Thymus (tissue), 11 donors: ENCODE results near the gene THOP1. TPM values are rescaled to one million over a fixed set of nuclear protein-coding genes. Genes with fewer than 3 reads are reported as not detected.

Experiments used
- DNase-seq, 9 donors: peaks; one replicate each; pipeline ENCODE4 v3.0.0-alpha.2; 2013; ENCODE audit warnings: low spot score in 9 of 9, low read depth in 6 of 9, missing footprints in 1 of 9
- H3K27ac ChIP-seq, 2 donors: one replicate each; pipeline ENCODE4 v1.5.1; 2013; ENCODE audit warnings: control low read depth in 1 of 2, low read depth in 1 of 2, low read length in 1 of 2, mild to moderate bottlenecking in 1 of 2, moderate library complexity in 1 of 2
- H3K27me3 ChIP-seq, 2 donors: one replicate each; pipeline ENCODE4 v1.5.1; 2013; ENCODE audit warnings: low read length in 1 of 2; ENCODE audit not compliant: control insufficient read depth in 2 of 2, insufficient read depth in 1 of 2
- H3K36me3 ChIP-seq, 2 donors: one replicate each; pipeline ENCODE4 v1.5.1; 2013; ENCODE audit warnings: low read length in 1 of 2, mild to moderate bottlenecking in 1 of 2, moderate library complexity in 1 of 2; ENCODE audit not compliant: control insufficient read depth in 2 of 2, insufficient read depth in 2 of 2
- H3K4me1 ChIP-seq, 2 donors: one replicate each; pipeline ENCODE4 v1.5.1; 2013; ENCODE audit warnings: low read length in 2 of 2; ENCODE audit not compliant: control insufficient read depth in 2 of 2, insufficient read depth in 2 of 2
- H3K4me3 ChIP-seq, 2 donors: one replicate each; pipeline ENCODE4 v1.5.1; 2013; ENCODE audit warnings: low read length in 2 of 2, control low read depth in 1 of 2, mild to moderate bottlenecking in 1 of 2
- H3K9me3 ChIP-seq, 2 donors: one replicate each; pipeline ENCODE4 v1.5.1; 2013; ENCODE audit warnings: low read length in 1 of 2, mild to moderate bottlenecking in 1 of 2; ENCODE audit not compliant: control insufficient read depth in 2 of 2, insufficient read depth in 1 of 2
- WGBS: extraction: QIAGEN DNeasy Blood & Tissue Kit; methylation state at CpG from one replicate; pipeline ENCODE4 v1.1.7; 2013; 5-methylcytosine and 5-hydroxymethylcytosine counted together
- polyA plus RNA-seq: library from polyadenylated mRNA; stranded (reverse); fragments of 200-250 nt; gene quantifications from one replicate; pipeline ENCODE4 v1.2.3, GENCODE V29; 2013
- total RNA-seq: library from RNA; stranded (reverse); fragments of 120-200 nt; gene quantifications from one replicate; pipeline ENCODE4 v1.2.4, GENCODE V29; 2013
- donor health status: healthy.

Gene THOP1
- total and polyA plus RNA-seq, 2 donors = 62.7 to 93.9 TPM

DNA sequence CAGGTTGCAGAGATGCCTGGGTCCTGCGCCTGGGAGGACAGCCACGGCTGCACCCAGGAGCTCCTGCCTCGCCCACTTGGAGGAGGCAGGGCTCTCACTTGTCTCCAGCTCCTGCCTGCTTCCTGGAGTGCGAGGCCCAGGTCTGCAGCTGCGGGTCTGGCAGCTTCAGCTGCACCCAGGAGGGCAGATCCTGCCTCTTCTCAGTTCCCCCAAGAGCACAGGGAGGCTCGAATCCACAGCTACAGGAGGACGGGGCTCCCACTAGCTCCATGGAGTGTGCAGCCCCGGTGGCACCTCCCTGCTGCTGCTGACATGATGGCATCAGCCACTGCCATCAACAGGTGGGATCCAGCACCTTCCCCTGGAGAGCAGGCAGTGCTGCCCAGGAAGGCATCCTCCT is 38.8 kb downstream of the THOP1 start:
- no peaks in the 10 kb centered on the region for H3K27me3 ChIP-seq
- 82% methylated on average over 8 of the region's 8 CpGs for WGBS
- peaks cover 0 to 19% of the 10 kb centered on the region in 2 donors for H3K9me3 ChIP-seq
- no peak overlapping the region for H3K27ac ChIP-seq
- peaks cover 6 to 14% of the 10 kb centered on the region in 2 donors for H3K36me3 ChIP-seq
- peaks cover 2 to 6% of the 10 kb centered on the region in 2 donors for H3K4me1 ChIP-seq
- no peak for DNase-seq
- no peak overlapping the region for H3K4me3 ChIP-seq

DNA sequence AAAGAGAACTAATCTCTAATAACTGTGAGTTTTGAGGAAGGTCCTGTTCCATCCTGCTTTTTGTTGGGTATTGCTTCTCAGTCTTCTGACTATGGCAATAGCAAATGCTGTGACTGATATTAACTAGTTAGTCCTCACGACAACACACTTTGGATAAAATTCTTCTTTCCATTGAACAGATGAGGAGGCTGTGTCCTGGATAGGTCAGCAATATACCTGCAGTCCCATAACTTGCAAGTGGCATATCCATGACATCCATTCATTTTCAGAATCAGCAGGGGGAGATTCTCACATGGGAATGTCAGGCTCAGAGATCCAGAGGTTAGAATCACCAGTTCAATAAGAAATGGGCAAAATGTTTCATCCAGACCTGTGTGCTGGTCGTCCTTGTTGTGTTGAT is 41.7 kb downstream of the THOP1 start:
- peaks cover 0 to 33% of the 10 kb centered on the region in 2 donors for H3K9me3 ChIP-seq
- DNase-seq = no peak
- H3K36me3 ChIP-seq = peaks cover 6 to 14% of the 10 kb centered on the region in 2 donors
- H3K4me3 ChIP-seq = no peak overlapping the region
- no peak overlapping the region for H3K27ac ChIP-seq
- no peaks in the 10 kb centered on the region for H3K27me3 ChIP-seq
- WGBS = 97% methylated on average over 2 of the region's 2 CpGs
- no peaks in the 10 kb centered on the region for H3K4me1 ChIP-seq

DNA sequence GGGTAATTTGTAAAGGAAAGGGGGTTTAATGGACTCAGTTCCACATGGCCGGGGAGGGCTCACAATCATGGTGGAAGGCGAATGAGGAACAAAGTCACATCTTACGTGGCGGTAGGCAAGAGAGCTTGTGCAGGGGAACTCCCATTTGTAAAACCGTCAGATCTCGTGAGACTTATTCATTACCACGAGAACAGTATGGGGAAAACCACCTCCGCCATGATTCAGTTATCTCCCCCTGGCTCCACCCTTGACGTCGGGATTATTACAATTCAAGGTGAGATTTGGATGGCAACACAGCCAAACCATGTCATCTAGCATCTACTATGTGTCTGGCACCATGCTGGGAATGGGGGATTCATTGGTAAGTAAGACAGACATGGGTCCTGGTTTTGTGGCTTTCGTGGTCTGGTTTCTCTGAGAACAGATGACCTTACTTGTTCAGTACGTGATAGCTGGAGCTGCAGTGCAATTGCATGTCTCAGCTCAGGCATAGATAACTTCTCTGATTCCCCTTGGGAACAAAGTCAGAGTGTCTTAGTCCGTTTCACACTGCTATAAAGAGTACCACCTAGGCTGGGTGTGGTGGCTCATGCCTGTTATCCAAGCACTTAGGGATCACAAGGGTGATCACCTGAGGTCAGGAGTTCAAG is 42.7 kb downstream of the THOP1 start:
- Histone ChIP-seq H3K36me3 (peaks cover 13 to 21% of the 10 kb centered on the region in 2 donors), H3K4me3 (no peak overlapping the region), H3K27me3 (no peaks in the 10 kb centered on the region), H3K9me3 (peaks cover 3 to 43% of the 10 kb centered on the region in 2 donors), H3K27ac (no peak overlapping the region), H3K4me1 (no peaks in the 10 kb centered on the region)
- 96% methylated on average over 13 of the region's 13 CpGs for WGBS
- no peak for DNase-seq

DNA sequence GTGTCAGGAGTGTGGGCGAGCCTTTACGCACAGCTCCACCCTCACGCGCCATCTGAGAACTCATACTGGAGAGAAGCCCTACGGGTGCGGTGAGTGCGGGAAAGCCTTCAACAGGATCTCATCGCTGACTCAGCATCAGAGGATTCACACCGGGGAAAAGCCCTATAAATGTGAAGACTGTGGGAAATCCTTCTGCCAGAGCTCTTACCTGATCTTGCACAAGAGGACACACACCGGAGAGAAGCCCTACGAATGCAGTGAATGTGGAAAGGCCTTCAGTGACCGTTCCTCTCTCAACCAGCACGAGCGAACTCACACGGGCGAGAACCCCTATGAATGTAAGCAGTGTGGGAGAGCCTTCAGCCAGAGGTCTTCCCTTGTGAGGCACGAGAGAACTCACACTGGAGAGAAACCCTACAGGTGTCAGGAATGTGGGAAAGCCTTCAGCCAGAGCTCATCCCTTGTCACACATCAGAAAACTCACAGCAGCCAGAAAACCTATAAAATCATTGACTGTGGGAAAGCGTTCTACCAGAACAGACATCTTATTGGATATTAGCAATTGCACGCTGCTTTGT is 49.1 kb downstream of the THOP1 start:
- Histone ChIP-seq H3K4me1 (no peaks in the 10 kb centered on the region), H3K27me3 (no peaks in the 10 kb centered on the region), H3K27ac (no peak overlapping the region), H3K4me3 (no peak overlapping the region), H3K9me3 (peaks cover 24 to 83% of the 10 kb centered on the region in 2 donors), H3K36me3 (peaks cover 23 to 26% of the 10 kb centered on the region in 2 donors)
- no peak for DNase-seq
- 98% methylated on average over 19 of the region's 19 CpGs for WGBS

GRCh38 chr19:2837430-2837829 is 52.1 kb downstream of the THOP1 start:
- H3K4me3 ChIP-seq = no peak overlapping the region
- H3K36me3 ChIP-seq = peaks cover 20 to 23% of the 10 kb centered on the region in 2 donors
- no peak for DNase-seq
- H3K27me3 ChIP-seq = peaks cover 0 to 20% of the 10 kb centered on the region in 2 donors
- peaks cover 6 to 12% of the 10 kb centered on the region in 2 donors for H3K4me1 ChIP-seq
- H3K9me3 ChIP-seq = peaks cover 22 to 78% of the 10 kb centered on the region in 2 donors
- no peak overlapping the region for H3K27ac ChIP-seq
- 90% methylated on average over 4 of the region's 4 CpGs for WGBS

- Histone ChIP-seq H3K36me3 (peaks cover 3 to 4% of the 10 kb centered on the region in 2 donors), H3K4me3 (peak within 1 kb of the TSS; percentile 65 to 91), H3K4me1 (peaks cover 9 to 13% of the 10 kb centered on the region in 2 donors), H3K27me3 (peaks cover 0 to 27% of the 10 kb centered on the region in 2 donors), H3K27ac (peak within 1 kb of the TSS; percentile 79 to 88), H3K9me3 (peaks cover 1 to 41% of the 10 kb centered on the region in 2 donors)
- DNase-seq = peak; percentile 85 to 98 (median 92)
- under 1% methylated on average over 106 of the region's 106 CpGs for WGBS
These were observed 55.8 kb downstream of the THOP1 start, which contains the start of gene ZNF555 for GRCh38 chr19:2840794-2841791. Gene ZNF555 (plus strand): TSS chr19:2841475. CDS start chr19:2841573, 98 bp downstream.

- Histone ChIP-seq H3K9me3 (peaks cover 0 to 32% of the 10 kb centered on the region in 2 donors), H3K4me3 (peak overlapping the region; percentile 38 to 91), H3K27ac (no peak overlapping the region), H3K27me3 (peaks cover 0 to 27% of the 10 kb centered on the region in 2 donors), H3K4me1 (peaks cover 12 to 16% of the 10 kb centered on the region in 2 donors), H3K36me3 (peaks cover 3 to 5% of the 10 kb centered on the region in 2 donors)
- peak in 1 of 9 donors; percentile 10 for DNase-seq
- 5% methylated on average over 62 of the region's 62 CpGs for WGBS
These were observed 56.7 kb downstream of the THOP1 start for GRCh38 chr19:2841855-2842574.

DNA sequence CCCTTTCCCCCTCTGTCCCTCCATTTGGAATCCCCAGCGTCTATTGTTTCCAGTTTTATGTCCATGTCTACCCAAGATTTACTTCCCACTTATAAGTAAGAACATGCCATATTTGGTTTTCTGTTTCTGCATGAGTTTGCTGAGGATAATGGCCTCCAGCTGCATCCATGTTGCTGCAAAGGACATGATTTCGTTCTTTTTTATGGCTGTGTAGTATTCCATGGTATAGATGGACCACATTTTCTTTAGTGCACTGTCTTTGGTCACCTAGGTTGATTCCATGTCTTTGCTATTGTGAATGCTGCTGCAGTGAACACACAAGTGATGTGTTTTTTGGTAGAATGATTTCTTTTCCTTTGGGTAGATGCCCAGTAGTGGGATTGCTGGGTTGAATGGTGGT is 59.8 kb downstream of the THOP1 start:
- H3K4me1 ChIP-seq = peaks cover 12 to 16% of the 10 kb centered on the region in 2 donors
- DNase-seq = no peak
- WGBS = 98% methylated on average over 2 of the region's 2 CpGs
- peaks cover 0 to 30% of the 10 kb centered on the region in 2 donors for H3K9me3 ChIP-seq
- H3K27me3 ChIP-seq = peaks cover 0 to 26% of the 10 kb centered on the region in 2 donors
- H3K27ac ChIP-seq = no peak overlapping the region
- no peak overlapping the region for H3K4me3 ChIP-seq
- peaks cover 3 to 5% of the 10 kb centered on the region in 2 donors for H3K36me3 ChIP-seq
